Putamen (tissue), 1 donor: Measurements from ENCODE around the gene DAND5.

Experiments
- DNase-seq: peaks from one replicate; pipeline ENCODE4 v3.0.0-alpha.2; 2016; ENCODE audit warnings: low spot score

DAND5 gene

DNA sequence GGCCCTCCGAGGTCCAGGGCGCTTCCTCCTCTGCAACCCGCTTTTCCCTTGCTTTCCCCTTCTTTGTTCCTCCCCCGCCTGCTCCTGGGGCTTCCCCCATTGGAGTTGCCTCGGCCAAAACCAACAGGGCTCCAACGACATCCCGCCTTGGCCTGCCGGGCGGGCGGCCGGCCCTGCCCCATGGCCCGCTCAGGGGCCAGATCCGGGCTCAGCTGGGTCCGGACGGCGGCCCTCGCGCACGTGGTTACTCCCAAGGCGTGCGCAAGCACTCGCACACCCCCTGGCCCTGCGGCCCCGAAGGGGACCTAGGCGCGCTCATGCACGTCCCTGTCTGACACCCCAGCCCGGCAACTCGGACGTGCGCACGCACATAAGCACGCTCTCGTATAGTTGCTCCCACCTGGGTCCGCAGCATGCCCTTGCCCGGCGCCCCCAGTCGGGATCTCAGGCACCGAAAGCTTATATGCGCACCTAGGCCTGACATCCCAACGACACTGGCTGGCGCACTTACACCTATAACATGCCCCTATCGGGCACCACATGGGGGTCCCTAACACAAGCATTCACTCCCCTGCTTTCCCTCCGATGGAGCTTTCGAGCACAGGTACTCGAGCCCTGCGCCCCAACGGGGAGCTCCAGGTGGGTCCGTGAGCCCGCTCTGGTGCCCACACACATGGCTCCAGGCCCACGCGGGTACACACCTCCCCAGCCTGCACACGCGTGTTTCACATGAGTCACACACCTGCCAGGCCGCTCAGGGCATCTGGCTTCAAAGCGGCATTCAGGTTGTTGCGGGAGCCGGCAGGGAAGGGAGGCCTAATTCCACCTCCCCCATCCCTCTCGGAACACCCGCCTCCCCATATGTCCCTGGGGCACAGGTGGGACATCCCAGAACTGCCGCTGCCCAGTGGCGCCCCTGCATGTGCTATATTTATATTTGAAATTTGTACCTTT lies 40.9 kb downstream of the DAND5 start:
- DNase-seq: no peak

DNA sequence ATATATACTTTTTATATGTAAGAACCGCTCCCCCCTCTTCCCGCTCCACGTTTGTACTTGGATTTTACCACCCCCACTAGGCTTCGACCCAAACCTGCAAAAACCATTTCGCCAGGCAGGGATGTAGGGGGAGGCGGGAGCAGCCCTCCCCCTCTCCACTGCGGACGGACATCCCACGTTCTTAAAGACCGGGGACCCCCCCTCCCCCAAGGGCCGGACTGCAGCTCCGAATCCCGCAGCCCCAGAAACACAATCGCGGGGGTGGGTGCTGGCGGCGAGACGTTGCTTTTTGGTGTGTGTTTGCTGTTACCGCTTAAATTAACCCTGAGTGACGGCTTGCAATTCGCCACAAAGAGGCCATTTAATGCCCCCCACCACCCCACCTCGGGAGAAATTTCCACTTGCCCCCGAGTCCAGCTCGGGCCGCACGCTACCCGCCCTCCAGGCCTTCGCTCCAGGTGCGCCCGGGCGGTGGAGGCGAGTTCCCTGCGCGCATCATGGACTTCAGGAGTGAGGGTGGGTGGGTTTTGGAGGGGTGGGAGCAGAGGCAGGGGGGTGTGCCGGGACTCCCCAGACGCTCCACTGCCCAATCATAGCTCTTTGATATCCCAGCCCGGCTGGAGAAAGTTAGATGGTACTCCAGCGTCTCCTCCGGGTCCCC lies 41.7 kb downstream of the DAND5 start:
- no peak for DNase-seq

DNA sequence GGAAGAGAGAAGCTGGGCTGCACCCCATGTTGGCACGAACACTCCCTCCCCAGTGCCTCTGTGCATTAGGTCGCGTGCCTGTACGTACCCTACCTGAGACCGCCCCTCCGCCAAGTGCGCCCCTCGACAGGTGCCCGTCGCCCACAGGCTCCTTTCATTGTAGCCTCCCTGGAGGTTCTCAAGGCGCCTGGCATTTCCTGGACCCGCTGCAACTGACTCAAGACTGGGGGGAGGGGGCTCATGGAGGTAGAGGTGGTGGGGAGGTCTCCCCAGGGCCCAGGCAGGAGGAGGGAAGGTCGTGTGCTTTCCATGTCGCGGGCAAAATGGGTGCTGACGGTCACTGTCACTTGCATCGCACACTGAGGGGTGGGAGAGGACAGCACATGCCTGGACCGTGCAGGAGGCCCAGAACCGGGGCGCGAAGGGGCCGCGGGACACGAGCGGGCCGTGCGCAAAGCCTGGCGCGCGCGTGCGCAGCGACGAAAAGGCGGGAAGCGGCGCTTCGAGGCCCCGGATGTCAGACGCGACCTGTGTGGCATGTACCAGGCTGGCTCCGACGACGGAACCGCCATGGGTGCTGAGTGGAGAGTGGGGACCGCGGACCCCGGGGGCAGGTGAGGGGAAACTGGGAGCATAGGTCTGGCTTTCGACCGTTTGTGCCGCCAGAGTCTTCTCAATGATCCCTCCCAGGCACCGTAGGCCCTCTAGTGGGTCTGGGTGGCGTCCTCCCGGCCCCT lies 42.4 kb downstream of the DAND5 start:
- no peak for DNase-seq

- no peak for DNase-seq
Measured at GRCh38 chr19:13012390-13012689, 43.0 kb downstream of the DAND5 start.

DNA sequence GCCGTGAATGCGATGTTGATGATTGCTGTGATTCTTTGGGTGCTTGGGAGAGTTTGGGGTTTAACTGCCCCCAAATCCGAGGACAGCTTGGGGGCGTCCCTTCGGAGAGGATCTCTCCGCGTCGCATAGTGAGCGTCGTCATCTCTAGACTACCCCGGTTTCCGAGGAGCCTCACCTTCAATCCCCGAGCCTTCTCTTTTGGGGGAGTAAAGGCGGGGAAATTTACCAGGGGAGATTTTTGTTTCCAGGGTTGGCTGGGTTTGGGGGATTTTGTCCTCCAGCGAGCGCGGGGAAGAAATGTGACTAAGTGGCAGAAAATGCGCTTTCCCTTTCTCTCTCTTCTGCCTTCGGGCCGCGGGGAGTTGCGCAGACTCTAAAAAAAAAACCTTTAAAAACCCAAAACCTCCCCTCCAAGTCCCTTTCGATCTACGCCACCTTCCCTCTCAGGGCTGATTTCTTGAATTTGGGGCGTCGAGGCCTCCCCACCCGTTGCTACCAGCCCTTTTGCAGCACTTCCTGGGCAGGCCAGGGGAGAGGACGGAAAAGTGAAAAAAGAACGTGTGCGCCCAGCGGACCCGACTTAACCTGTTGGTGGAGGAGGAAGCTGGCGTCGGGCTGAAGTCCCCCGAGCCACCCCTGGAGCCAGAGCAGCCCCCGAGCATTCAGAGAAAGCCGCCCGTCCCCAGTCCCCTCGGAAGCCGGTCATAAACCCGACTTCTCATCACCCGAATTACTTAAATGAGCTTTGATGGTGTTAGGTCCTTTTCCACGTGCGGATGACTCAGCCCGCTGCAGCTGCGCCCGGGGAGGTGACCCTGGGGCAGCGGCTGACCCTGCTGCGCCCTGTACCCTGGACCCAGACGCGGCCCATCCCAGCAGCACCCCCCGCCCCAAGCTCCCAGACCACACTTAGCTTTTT lies 43.6 kb downstream of the DAND5 start:
- DNase-seq: no peak

DNA sequence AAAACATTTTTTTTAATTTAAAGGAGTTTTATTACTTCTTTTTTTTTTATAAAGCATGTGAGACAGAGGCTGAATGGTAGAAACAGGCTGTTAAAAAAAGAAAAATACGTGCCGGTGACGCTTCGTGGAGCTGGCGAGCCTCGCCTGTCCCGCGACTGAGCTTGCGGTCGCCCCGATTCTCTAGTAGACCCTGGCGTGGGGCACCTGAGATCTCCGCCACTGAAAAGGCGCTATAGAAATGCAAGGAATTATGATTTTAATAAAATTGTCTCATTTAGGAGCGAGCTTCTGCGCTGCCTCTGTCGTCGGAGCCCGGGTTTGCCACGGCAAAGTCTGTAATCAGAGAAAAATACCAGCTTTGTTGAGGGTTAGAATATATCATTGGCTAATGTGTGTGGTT lies 44.3 kb downstream of the DAND5 start:
- no peak for DNase-seq

- peak; percentile 83 for DNase-seq
Measured at GRCh38 chr19:13014101-13014920, 44.9 kb downstream of the DAND5 start.

DNA sequence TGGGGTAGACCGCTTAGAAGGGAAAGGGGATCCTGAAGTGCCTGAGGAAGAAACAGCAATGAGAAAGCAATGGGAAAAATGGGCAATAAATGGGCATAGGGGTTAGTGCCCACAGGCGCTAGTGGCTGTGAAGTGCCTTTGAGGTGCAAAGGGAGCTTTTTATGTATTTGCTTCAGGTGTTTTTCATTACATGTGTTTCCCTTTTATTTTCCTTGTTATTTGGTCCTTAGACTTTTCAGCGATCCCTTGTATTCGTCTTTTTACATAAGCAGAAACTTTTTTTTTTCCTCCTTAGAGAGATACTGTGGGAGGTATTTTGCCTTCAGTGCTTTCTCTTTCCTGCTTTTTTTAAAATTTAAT lies 45.5 kb downstream of the DAND5 start:
- no peak for DNase-seq

- DNase-seq: no peak
Measured at GRCh38 chr19:13015361-13016223, 46.2 kb downstream of the DAND5 start.

- no peak for DNase-seq
Measured at GRCh38 chr19:13016245-13016627, 46.9 kb downstream of the DAND5 start.

GRCh38 chr19:13016628-13017305 lies 47.4 kb downstream of the DAND5 start:
- DNase-seq: no peak

GRCh38 chr19:13017306-13018034 lies 48.1 kb downstream of the DAND5 start:
- DNase-seq: no peak

GRCh38 chr19:13018035-13018914 lies 48.9 kb downstream of the DAND5 start:
- no peak for DNase-seq

- DNase-seq: no peak
Measured at GRCh38 chr19:13019332-13019731, 50.0 kb downstream of the DAND5 start.

GRCh38 chr19:13020002-13020414 lies 50.6 kb downstream of the DAND5 start:
- DNase-seq: no peak

DNA sequence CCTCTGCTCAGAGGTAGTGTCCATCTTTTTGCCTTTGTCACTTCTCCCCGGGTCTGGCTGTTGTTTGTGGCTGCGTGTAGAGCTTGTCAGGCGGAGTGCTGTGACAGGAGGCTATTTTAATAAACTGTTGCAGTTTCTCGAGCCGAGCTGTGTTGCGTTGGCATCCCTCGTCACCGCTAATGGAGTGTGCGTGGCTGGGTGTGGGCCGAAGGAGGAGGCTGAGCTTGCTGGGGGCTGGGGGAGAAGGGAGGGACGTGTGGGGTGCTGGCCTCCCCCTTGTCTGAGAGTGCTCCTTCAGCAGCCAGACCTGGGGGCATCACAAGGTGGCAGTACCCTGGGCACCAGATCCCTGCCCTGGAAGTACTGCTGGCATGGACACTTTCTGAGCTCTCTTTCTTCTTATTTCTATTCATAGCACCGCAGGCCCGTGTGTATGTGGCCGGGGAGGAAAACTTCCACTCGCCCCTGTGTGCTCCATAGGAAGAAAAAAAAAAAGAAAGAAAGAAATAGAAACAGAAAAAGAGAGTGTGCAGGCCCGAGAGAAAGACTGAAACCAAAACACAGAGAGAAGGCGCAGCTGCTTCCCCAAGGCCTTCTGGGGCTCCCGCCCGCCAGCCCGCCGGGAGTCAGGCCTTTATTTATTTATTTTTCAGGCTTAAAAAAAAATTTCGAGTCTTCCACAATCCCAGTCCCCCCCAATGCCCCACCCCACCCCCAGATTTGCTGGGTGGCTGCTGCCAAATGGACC lies 52.9 kb downstream of the DAND5 start:
- no peak for DNase-seq
